Peyer's patch (tissue), 4 donors: ENCODE results near the gene GSTT2.

Experiments
- CTCF ChIP-seq, 6 experiments: fragments of 450-650 bp in 4 of 6; fragments of 200-600 bp in 2 of 6; sonication (generic) in 1 of 6; IDR thresholded peaks; one replicate each; pipeline ENCODE4 v1.5.1; 2017 to 2019; ENCODE audit warnings: antibody characterized with exemption in 6 of 6, mild to moderate bottlenecking in 3 of 6, moderate library complexity in 1 of 6
- POLR2A ChIP-seq, 2 donors: fragments of 450-650 bp; IDR thresholded peaks; one replicate each; pipeline ENCODE4 v1.5.1; 2017; ENCODE audit warnings: antibody characterized with exemption in 2 of 2, mild to moderate bottlenecking in 2 of 2, moderate library complexity in 2 of 2

- TF ChIP-seq CTCF (IDR thresholded peaks at IDR 0.05) (no peak), POLR2A (IDR thresholded peaks at IDR 0.05) (no peak)
These were observed 40.9 kb upstream of the GSTT2 start for GRCh38 chr22:23939017-23939357.
